ENCODE results near the gene TRIM9. TPM values are rescaled to one million over a fixed set of nuclear protein-coding genes. Genes with fewer than 3 reads are reported as not detected.

The TRIM9 gene
- total and polyA plus RNA-seq, 2 of the 4 experiments (the other 2 are of a cell fraction) = under 0.01 to 0.09 TPM

DNA sequence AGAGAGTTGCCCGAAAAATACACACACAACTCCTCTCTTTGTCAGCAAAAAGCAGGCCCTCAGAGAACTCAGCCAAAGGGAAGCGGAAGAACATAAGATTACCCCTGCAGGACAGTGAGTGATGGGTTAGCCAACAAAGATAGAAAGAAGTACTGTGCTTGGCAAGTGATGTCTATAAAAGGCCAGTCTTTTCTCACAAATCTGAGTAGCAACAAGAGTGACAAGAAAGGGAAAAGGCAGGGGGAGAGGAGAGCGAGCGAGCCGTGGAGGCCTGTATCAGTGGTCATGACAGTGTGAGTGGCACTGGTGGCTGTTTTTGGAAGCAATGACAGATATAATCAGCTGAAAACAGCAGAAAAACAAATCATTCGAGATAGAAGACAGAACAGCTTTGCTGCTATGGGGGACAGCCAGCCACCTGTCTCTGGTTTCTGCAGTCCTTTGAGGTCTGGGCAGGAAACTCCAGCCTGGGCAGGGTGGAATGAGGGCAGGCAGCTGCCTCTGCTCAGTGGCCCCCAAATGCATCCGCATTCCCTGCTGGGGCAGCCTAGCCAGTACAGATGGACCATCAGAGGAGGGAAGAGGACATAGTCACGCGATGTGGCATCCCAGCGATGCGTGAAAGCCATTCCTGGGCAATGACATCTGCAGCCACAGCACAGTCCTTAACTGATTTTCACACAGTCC, 74.7 kb downstream of the TRIM9 start:
- Histone ChIP-seq H3K9ac (ENCODE audit: low read depth, low read length) (no peak overlapping the region), H2BK15ac (ENCODE audit: low read depth, low read length) (no peak overlapping the region), H2AK5ac (ENCODE audit: low read depth, low read length) (no peak overlapping the region), H3K14ac (replicated peaks; ENCODE audit: low read depth, low read length) (no peak overlapping the region), H3K9me3 (ENCODE audit: control insufficient read depth, insufficient read depth, low read length) (no peaks in the 10 kb centered on the region), H2BK20ac (ENCODE audit: low read depth, low read length) (no peak overlapping the region), H3K56ac (ENCODE audit: extremely low read depth, insufficient read depth, low read length) (no peak overlapping the region), H3K36me3 (ENCODE audit: control insufficient read depth, insufficient read depth, low read length) (no peaks in the 10 kb centered on the region), H3K79me1 (ENCODE audit: low read depth in 1 of 2, low read length in 2 of 2) (no peaks in the 10 kb centered on the region), H2BK120ac (ENCODE audit: low read depth, low read length) (no peak overlapping the region), H3K4me1 (ENCODE audit: control insufficient read depth, insufficient read depth, low read length) (0 out of 2 replicates have a peak, but pooled peaks cover 1% of the 10 kb centered on the region), H3K4me2 (ENCODE audit: low read depth, low read length) (no peak overlapping the region), H4K8ac (ENCODE audit: low read depth in 2 of 2, low read length in 2 of 2) (no peak overlapping the region), H2BK5ac (ENCODE audit: low read depth, low read length, poor library complexity, severe bottlenecking) (no peak overlapping the region), H3K23ac (ENCODE audit: low read depth, low read length) (no peak overlapping the region), H2AFZ (replicated peaks; ENCODE audit: low read length, poor library complexity) (no peak overlapping the region), H2AK9ac (replicated peaks; ENCODE audit: low read depth, low read length, poor library complexity) (no peak overlapping the region), H3K18ac (ENCODE audit: low read depth, low read length) (no peak overlapping the region), H3K4me3 (ENCODE audit: insufficient read depth, low read depth, low read length) (no peak overlapping the region), H4K20me1 (ENCODE audit: insufficient read depth, low read length) (no peaks in the 10 kb centered on the region), H3K9me1 (ENCODE audit: insufficient read depth, low read length) (no peaks in the 10 kb centered on the region), H3K4ac (ENCODE audit: low read depth, low read length) (no peak overlapping the region), H3K27ac (ENCODE audit: insufficient read depth, low read length) (no peak overlapping the region), H3K27me3 (ENCODE audit: control insufficient read depth, insufficient read depth, low read length) (peaks cover 15% of the 10 kb centered on the region), H4K5ac (ENCODE audit: low read depth, low read length) (no peak overlapping the region), H4K91ac (ENCODE audit: insufficient read depth, low read depth, low read length) (no peak overlapping the region)
- POLR2A ChIA-PET (ENCODE audit: unreplicated experiment) = no interaction called here
- DNase-seq (no peak), ATAC-seq (ENCODE audit: low read depth) (no peak)
- TF ChIP-seq, protein P1, sequence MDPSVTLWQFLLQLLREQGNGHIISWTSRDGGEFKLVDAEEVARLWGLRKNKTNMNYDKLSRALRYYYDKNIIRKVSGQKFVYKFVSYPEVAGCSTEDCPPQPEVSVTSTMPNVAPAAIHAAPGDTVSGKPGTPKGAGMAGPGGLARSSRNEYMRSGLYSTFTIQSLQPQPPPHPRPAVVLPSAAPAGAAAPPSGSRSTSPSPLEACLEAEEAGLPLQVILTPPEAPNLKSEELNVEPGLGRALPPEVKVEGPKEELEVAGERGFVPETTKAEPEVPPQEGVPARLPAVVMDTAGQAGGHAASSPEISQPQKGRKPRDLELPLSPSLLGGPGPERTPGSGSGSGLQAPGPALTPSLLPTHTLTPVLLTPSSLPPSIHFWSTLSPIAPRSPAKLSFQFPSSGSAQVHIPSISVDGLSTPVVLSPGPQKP (IDR thresholded peaks at IDR 0.05; ENCODE audit: borderline replicate concordance, low read depth, low read length) = no peak
- TF ChIP-seq BHLHE40 (IDR thresholded peaks at IDR 0.05; ENCODE audit: low read depth, low read length) (no peak), MAFK (IDR thresholded peaks at IDR 0.05; ENCODE audit: low read depth, low read length) (no peak), RCOR1 (IDR thresholded peaks at IDR 0.05; ENCODE audit: insufficient replicate concordance, low read length) (no peak), POLR2A (IDR thresholded peaks at IDR 0.05; ENCODE audit: low read depth, low read length) (no peak), MAZ (IDR thresholded peaks at IDR 0.05; ENCODE audit: borderline replicate concordance, low read depth, low read length) (no peak), CEBPB (IDR thresholded peaks at IDR 0.05; ENCODE audit: low read depth, low read length) (no peak), MXI1 (IDR thresholded peaks at IDR 0.05; ENCODE audit: borderline replicate concordance, low read depth, low read length) (no peak)
- TF ChIP-seq, protein P2, sequence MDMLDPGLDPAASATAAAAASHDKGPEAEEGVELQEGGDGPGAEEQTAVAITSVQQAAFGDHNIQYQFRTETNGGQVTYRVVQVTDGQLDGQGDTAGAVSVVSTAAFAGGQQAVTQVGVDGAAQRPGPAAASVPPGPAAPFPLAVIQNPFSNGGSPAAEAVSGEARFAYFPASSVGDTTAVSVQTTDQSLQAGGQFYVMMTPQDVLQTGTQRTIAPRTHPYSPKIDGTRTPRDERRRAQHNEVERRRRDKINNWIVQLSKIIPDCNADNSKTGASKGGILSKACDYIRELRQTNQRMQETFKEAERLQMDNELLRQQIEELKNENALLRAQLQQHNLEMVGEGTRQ (IDR thresholded peaks at IDR 0.05; ENCODE audit: low read depth, low read length) = no peak
- TF ChIP-seq, protein P3, sequence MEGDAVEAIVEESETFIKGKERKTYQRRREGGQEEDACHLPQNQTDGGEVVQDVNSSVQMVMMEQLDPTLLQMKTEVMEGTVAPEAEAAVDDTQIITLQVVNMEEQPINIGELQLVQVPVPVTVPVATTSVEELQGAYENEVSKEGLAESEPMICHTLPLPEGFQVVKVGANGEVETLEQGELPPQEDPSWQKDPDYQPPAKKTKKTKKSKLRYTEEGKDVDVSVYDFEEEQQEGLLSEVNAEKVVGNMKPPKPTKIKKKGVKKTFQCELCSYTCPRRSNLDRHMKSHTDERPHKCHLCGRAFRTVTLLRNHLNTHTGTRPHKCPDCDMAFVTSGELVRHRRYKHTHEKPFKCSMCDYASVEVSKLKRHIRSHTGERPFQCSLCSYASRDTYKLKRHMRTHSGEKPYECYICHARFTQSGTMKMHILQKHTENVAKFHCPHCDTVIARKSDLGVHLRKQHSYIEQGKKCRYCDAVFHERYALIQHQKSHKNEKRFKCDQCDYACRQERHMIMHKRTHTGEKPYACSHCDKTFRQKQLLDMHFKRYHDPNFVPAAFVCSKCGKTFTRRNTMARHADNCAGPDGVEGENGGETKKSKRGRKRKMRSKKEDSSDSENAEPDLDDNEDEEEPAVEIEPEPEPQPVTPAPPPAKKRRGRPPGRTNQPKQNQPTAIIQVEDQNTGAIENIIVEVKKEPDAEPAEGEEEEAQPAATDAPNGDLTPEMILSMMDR (conservative IDR thresholded peaks at IDR 0.05; ENCODE audit: low read depth, low read length) = no peak
- in situ Hi-C loops (cut with MboI; ENCODE audit: low sequenced_read_pairs) = no loop called here
- intact Hi-C loops (cut with micrococcal nuclease) = no loop called here
- dilution Hi-C loops (cut with HindIII; ENCODE audit: low sequenced_read_pairs, unreplicated experiment) = no loop called here
- BruUV-seq (replicated peaks) = no TSS peak
- 69% methylated on average over 5 of the region's 11 CpGs; no CpG with 5 or more reads in 1 of the 2 experiments for WGBS, 2 experiments (ENCODE audit: extremely low coverage in 2 of 2, insufficient read length in 1 of 2)
- CTCF ChIA-PET = no interaction called here

Measured in IMR-90 (cell line).